Activated naive CD4-positive, alpha-beta T cell treated with anti-CD3 and anti-CD28 coated beads, Interleukin-2, amount 10 ng/mL, durations not matched to agents 7 days and 5 days (primary cell): Measurements from ENCODE around the gene USP10.
"Not testable (repeated sequence)": the region's sequence is repeated elsewhere in the genome, so short reads cannot be mapped to it uniquely, and the experiment has no call there.

ENCODE experiments used
- CTCF ChIA-PET: fragments of 350-600 bp; sonication (Branson Sonifier 250); formaldehyde crosslinking; loops from one replicate; lab custom pipeline; 2021; ENCODE audit warnings: antibody characterized with exemption; lab: Charles Lee
- DNase-seq: peaks from one replicate; pipeline ENCODE4 v3.0.0-alpha.2; 2020
- H3K27ac Mint-ChIP-seq: one replicate; pipeline ENCODE4 v1.8.0; 2021; ENCODE audit warnings: mild to moderate bottlenecking, moderate library complexity, mixed read lengths
- H3K27me3 Mint-ChIP-seq: one replicate; pipeline ENCODE4 v1.8.0; 2021; ENCODE audit warnings: mild to moderate bottlenecking, mixed read lengths
- H3K36me3 Mint-ChIP-seq: one replicate; pipeline ENCODE4 v1.8.0; 2021; ENCODE audit warnings: mixed read lengths
- H3K4me1 Mint-ChIP-seq: one replicate; pipeline ENCODE4 v1.8.0; 2021; ENCODE audit warnings: mixed read lengths
- H3K4me3 Mint-ChIP-seq: one replicate; pipeline ENCODE4 v1.8.0; 2021; ENCODE audit warnings: mild to moderate bottlenecking, moderate library complexity, mixed read lengths
- H3K9me3 Mint-ChIP-seq: one replicate; pipeline ENCODE4 v1.8.0; 2021; ENCODE audit warnings: mixed read lengths

USP10 gene

DNA sequence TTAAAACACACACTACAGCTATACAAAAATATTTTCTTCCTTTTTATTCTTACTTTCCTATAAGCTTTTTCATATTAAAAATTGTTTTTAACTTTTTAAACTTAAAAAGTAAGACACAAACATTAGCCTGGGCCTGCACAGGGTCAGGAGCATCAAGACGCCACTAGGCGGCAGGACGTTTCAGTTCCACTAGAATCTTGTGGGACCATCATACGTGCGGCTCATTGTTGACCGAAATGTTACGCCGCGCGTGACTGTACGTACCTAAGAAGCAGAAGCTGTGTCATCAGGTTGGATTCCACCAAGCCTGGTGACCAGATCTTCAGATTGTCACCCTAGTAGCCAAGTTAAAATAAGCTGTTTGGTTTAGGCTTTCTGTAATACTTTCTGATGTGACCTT is 47.1 kb downstream of the USP10 start:
- Mint-ChIP-seq H3K4me3 (no peak overlapping the region), H3K4me1 (peaks cover 25% of the 10 kb centered on the region), H3K27ac (no peak overlapping the region), H3K27me3 (no peaks in the 10 kb centered on the region), H3K36me3 (peaks cover 25% of the 10 kb centered on the region), H3K9me3 (no peaks in the 10 kb centered on the region)
- CTCF ChIA-PET: interaction anchor here (0.9 to 3.2 kb wide), 7 partner anchors 9 to 221 kb away, joined by 3 to 33 read pairs (median 4); no protein-coding TSS in a partner anchor
- no peak for DNase-seq

DNA sequence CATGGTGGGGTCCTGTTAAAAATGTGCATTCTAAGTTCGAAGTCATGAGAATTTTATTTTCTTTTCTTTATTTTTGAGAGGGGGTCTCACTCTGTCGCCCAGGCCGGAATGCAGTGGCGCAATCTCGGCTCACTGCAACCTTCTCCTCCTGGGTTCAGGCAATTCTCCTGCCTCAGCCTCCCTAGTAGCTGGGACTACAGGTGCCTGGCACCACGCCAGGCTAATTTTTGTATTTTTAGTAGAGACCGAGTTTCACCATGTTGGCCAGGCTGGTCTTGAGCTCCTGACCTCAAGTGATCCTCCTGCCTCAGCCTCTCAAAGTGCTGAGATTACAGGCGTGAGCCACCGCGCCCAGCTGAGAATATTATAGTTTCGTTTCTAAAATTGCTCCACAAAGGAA is 48.4 kb downstream of the USP10 start:
- H3K36me3 Mint-ChIP-seq: peaks cover 21% of the 10 kb centered on the region
- not testable (repeated sequence) for H3K27ac Mint-ChIP-seq
- CTCF ChIA-PET: interaction anchor here (0.7 to 3.2 kb wide), 3 partner anchors 11 to 222 kb away, joined by 3 to 33 read pairs (median 3); no protein-coding TSS in a partner anchor

DNA sequence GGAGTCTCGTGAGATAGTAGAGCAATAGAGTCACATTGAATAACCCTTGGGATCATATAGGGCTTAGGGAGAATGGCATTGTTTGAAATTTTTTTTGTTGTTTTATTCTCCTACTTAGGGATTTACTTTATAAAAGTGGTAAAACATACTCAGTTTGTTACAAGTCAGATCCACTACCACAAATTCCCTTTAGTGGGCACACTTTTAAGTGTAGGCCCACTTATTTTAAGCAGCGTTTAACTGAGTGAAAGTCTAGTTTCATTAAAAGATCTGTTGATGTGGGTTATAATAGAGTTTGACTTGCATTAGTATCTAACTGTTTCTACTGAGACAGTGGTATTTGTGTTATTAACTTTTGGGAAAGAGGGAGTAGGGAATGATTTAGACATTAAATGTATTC is 49.3 kb downstream of the USP10 start:
- CTCF ChIA-PET: interaction anchor here (3.2 kb wide), 1 partner anchor 12 kb away, joined by 33 read pairs; no protein-coding TSS in a partner anchor
- DNase-seq: no peak
- Mint-ChIP-seq H3K36me3 (peaks cover 24% of the 10 kb centered on the region), H3K27me3 (no peaks in the 10 kb centered on the region), H3K27ac (no peak overlapping the region), H3K4me1 (peaks cover 42% of the 10 kb centered on the region), H3K9me3 (no peaks in the 10 kb centered on the region), H3K4me3 (no peak overlapping the region)

More for the DNA sequence above, 48.4 kb downstream of the USP10 start:
- H3K9me3 Mint-ChIP-seq, H3K4me3 Mint-ChIP-seq, H3K27me3 Mint-ChIP-seq, DNase-seq: not testable (repeated sequence)
- peaks cover 34% of the 10 kb centered on the region for H3K4me1 Mint-ChIP-seq

DNA sequence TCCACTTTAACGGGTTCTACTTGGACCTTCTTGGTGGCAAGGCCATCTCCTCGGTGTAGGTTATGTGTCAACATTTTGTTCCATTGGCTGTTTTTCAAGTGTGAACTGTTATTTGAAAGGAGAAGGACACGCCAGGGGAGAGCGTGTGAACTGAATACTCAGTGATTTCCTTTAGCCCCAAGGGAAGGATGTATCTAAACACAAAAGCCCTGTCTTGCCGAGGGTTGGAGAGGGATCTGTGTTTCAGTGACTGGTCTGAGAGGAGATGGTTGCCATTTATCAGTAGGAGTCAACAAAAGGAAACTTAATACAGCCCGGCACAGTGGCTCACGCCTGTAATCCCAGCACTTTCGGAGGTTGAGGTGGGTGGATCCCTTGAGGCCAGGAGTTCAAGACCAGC is 50.0 kb downstream of the USP10 start:
- DNase-seq: no peak
- Mint-ChIP-seq H3K4me1 (peaks cover 49% of the 10 kb centered on the region), H3K4me3 (no peak overlapping the region), H3K27me3 (no peaks in the 10 kb centered on the region), H3K36me3 (peaks cover 22% of the 10 kb centered on the region), H3K9me3 (no peaks in the 10 kb centered on the region), H3K27ac (no peak overlapping the region)
- CTCF ChIA-PET: interaction anchor here (11.9 kb wide), 1 partner anchor 203 kb away, joined by 173 read pairs; no protein-coding TSS in a partner anchor

DNA sequence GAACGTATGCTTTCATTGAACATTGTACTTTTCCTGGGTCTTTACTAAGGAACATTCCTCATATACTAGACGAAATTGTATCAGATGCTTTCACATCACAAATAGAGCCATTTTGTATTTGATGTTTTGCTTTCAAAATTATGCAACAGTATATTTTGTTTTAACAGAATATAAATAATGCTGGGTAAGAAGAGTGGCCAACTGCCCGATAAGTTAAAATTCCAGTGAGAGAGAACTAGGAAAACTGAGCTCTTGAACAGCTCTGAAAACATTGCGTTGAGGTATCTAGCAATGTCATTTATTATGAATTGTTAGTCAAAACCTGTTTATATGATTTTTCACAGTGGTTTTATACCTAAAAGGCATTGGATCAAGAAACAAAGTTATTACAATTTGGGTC is 50.8 kb downstream of the USP10 start:
- Mint-ChIP-seq H3K27me3 (no peaks in the 10 kb centered on the region), H3K9me3 (no peaks in the 10 kb centered on the region), H3K27ac (peak overlapping the region; percentile 34), H3K36me3 (peaks cover 20% of the 10 kb centered on the region), H3K4me1 (peaks cover 57% of the 10 kb centered on the region), H3K4me3 (no peak overlapping the region)
- CTCF ChIA-PET: interaction anchor here (1.5 to 11.9 kb wide), 3 partner anchors 10 to 202 kb away, joined by 3 to 173 read pairs (median 87); no protein-coding TSS in a partner anchor
- no peak for DNase-seq

DNA sequence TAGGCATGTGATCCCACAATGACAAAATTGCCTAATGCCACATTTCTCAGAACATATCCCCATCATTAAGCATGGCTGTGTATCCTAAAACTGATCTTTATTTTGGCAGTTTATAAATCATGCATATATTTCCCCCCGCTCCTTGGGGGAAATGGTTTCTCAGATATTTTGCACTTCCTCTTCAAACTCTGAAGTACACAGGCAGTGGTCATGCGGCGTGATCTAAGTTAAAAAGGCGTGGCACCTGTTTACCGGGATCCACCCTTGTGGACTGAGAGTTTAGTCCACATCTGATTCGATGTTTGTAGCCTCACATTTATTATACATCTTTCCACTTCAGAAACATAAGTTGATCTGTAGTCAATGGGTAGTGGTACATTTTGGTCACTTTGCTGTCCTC is 51.4 kb downstream of the USP10 start:
- H3K27ac Mint-ChIP-seq: peak overlapping the region; percentile 38
- CTCF ChIA-PET: interaction anchor here (1.5 to 11.9 kb wide), 5 partner anchors 10 to 221 kb away, joined by 3 to 173 read pairs (median 60); no protein-coding TSS in a partner anchor
- peaks cover 18% of the 10 kb centered on the region for H3K36me3 Mint-ChIP-seq
- H3K4me1 Mint-ChIP-seq: peaks cover 59% of the 10 kb centered on the region
- no peaks in the 10 kb centered on the region for H3K27me3 Mint-ChIP-seq
- no peak for DNase-seq
- no peak overlapping the region for H3K4me3 Mint-ChIP-seq
- no peaks in the 10 kb centered on the region for H3K9me3 Mint-ChIP-seq

DNA sequence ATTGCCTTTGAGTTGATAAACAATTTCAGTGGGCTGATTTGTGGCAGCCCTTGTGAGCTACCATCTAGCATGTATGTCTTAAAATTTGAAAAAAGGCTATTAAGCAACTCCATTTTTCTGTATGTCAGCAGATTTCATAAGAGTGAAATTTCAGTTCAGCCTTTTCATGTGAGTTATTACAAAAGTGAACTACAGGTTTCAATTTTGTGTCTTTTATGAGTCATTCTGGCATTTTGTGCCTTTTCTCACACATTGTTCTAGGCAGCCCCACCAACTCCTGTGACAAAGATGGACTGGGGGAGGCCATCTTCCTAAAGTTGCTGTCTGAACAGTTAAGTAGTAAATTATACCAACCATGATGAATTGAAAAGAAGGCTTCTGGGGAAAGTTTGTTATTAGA is 52.1 kb downstream of the USP10 start:
- DNase-seq: no peak
- Mint-ChIP-seq H3K36me3 (peaks cover 16% of the 10 kb centered on the region), H3K9me3 (no peaks in the 10 kb centered on the region), H3K4me1 (peaks cover 60% of the 10 kb centered on the region), H3K27me3 (no peaks in the 10 kb centered on the region), H3K27ac (no peak overlapping the region), H3K4me3 (no peak overlapping the region)
- CTCF ChIA-PET: interaction anchor here (1.5 to 11.9 kb wide), 7 partner anchors 11 to 220 kb away, joined by 3 to 173 read pairs (median 39); no protein-coding TSS in a partner anchor

DNA sequence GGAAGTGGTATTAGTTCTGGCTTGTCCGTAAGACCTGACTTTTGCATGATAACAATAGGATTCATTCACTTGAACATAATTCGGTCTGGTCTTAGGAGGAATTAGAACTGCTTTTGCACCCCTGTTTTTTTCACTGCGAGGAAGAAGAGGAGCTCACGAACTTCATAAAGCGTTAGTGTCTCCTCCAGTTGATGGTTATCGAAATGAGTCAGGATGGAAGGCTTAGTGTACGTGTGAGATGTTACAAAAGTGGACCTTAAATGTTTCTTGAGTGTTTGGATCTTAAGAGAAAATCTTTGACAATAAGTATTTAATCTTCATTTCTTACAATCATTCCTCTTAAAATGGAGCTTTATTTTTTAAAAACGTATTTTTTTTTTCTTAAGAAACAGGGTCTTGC is 52.8 kb downstream of the USP10 start:
- no peak overlapping the region for H3K4me3 Mint-ChIP-seq
- peaks cover 16% of the 10 kb centered on the region for H3K36me3 Mint-ChIP-seq
- H3K27me3 Mint-ChIP-seq: no peaks in the 10 kb centered on the region
- no peak overlapping the region for H3K27ac Mint-ChIP-seq
- H3K4me1 Mint-ChIP-seq: peaks cover 64% of the 10 kb centered on the region
- CTCF ChIA-PET: interaction anchor here (0.8 to 11.9 kb wide), 11 partner anchors 12 to 334 kb away, joined by 3 to 173 read pairs (median 28); no protein-coding TSS in a partner anchor
- DNase-seq: no peak
- H3K9me3 Mint-ChIP-seq: no peaks in the 10 kb centered on the region

DNA sequence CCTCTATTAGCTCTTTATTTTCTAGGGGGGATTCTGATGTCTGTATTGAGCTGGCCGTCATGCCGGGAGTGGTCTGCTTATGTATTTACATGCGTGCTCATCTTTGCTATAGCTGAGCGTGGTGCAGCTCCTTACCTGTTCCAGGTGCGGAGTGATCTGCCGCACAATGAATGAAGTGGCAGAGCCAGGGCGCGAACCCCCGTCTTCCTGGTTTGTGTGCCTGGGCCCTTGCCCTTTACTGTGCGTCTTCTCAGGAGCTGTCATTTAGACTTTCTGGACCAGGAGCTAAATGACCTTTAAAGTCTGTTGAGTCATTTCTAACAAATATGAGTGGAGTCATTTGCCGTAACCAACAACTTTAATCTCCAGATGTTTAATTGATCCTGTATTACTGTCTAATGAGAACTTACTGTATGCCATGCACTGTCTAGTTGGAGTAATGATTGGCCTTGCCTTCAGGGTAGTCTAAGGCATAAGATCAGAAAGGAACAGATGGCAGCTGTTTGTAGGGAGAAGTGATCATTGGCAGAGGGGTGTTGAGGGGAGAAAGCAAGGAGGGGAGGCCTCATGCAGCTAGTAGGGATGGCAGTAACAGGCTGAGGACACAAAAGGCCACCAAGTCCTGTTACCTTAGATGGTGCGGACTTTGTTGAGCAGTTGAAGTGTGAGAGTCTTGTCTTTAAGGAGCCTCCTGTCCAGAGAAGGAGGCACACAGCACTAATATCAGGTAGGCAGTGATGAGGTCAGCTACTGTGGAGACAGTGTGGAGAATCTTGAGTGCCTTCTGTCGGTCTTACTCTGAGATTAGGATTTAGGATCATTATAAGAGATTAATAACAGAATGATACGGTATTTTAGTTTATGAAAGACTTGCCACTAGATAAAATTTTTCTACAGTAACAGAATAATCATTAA is 53.9 kb downstream of the USP10 start:
- no peak for DNase-seq
- no peaks in the 10 kb centered on the region for H3K9me3 Mint-ChIP-seq
- H3K36me3 Mint-ChIP-seq: peaks cover 20% of the 10 kb centered on the region
- peaks cover 75% of the 10 kb centered on the region for H3K4me1 Mint-ChIP-seq
- no peak overlapping the region for H3K27ac Mint-ChIP-seq
- CTCF ChIA-PET: interaction anchor here (0.6 to 11.9 kb wide), 27 partner anchors 11 to 867 kb away, joined by 3 to 173 read pairs (median 4); no protein-coding TSS in a partner anchor
- no peaks in the 10 kb centered on the region for H3K27me3 Mint-ChIP-seq
- no peak overlapping the region for H3K4me3 Mint-ChIP-seq

DNA sequence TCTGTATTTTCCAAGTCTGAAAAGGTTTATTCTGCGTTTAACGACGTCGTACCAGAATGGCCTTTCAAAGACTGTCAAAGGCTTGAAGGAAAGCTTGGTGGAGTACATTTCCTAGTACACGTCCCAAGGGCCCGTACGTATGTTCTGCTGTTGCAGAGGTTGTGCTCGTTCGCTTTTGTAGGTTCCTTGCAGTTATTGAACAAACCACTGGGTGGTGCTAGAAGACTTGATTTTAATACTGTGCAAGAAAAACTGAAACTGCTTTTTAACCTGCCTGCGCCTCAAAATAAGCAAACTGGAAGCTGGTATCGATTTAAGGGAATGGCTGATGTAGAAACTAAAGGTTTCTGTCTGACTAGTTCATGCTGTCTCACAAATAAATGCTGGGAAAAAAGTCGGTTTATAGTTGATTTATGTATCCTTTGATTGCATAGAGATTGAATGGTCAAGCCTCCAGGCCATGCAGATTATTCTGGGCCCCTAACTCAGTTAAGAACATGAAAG is 54.6 kb downstream of the USP10 start:
- peaks cover 80% of the 10 kb centered on the region for H3K4me1 Mint-ChIP-seq
- H3K36me3 Mint-ChIP-seq: peaks cover 26% of the 10 kb centered on the region
- peak; percentile 81 for DNase-seq
- no peaks in the 10 kb centered on the region for H3K9me3 Mint-ChIP-seq
- no peaks in the 10 kb centered on the region for H3K27me3 Mint-ChIP-seq
- H3K4me3 Mint-ChIP-seq: peak overlapping the region; percentile 27
- CTCF ChIA-PET: interaction anchor here (0.6 to 11.9 kb wide), 29 partner anchors 10 to 301 kb away, joined by 3 to 173 read pairs (median 4); no protein-coding TSS in a partner anchor
- H3K27ac Mint-ChIP-seq: peak overlapping the region; percentile 64

DNA sequence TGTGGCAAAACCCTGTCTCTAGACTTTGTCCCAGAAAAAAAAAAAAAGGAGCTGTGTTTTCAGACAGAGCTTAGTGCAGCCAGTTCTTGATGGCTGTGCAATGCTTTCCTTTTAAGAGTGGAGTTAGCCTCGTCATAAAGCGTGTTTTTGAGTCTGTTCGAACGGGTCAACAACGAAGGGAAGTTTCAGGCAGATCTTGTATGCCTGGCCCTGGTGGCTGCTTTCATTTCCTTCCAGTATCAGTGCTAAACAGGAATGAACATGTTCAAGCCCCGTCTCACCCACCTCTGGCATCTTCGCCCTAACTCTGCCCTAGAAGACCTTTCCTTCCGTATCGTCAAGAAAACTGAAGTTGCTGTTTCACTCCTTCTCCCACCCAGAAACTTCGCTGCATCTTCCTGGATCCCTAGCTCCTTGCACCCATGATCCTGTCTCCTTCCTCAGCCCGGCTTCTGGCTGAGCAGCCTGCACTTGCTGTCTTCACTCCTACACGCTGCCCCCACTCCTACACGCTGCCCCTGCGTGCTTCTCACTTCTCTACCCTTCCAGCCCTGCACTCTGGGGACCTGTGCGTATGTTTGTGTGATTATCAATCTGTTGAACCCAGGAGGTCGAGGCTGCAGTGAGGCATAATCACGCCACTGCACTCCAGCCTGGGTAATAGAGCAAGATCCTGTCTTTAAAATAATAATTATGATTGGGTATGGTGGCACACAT is 55.3 kb downstream of the USP10 start:
- peak overlapping the region; percentile 64 for H3K27ac Mint-ChIP-seq
- H3K27me3 Mint-ChIP-seq: no peaks in the 10 kb centered on the region
- H3K36me3 Mint-ChIP-seq: peaks cover 29% of the 10 kb centered on the region
- CTCF ChIA-PET: interaction anchor here (0.6 to 11.9 kb wide), 26 partner anchors 8 to 332 kb away, joined by 3 to 173 read pairs (median 4); no protein-coding TSS in a partner anchor
- DNase-seq: no peak
- peak overlapping the region; percentile 45 for H3K4me3 Mint-ChIP-seq
- H3K9me3 Mint-ChIP-seq: no peaks in the 10 kb centered on the region
- H3K4me1 Mint-ChIP-seq: peaks cover 82% of the 10 kb centered on the region

DNA sequence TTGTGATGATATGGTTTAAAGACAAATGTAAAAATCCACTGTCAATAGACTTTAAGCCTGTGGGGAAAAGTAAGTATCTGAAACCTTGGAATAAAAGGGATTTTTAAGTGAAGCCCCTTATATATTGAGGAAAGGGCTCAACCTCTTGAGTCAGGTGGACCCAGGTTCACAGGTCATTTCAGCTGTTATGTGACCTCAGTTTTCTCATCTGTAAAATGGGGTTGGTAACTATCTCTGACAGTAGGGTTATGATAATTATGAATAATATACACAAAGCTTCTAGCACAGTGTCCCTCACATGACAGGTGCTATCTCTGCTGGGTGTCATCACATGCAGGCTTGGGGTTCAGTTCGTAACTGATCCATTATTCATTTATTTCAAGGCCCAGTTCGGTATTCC is 57.0 kb downstream of the USP10 start:
- DNase-seq: no peak
- peaks cover 71% of the 10 kb centered on the region for H3K4me1 Mint-ChIP-seq
- no peaks in the 10 kb centered on the region for H3K9me3 Mint-ChIP-seq
- H3K27me3 Mint-ChIP-seq: no peaks in the 10 kb centered on the region
- no peak overlapping the region for H3K27ac Mint-ChIP-seq
- no peak overlapping the region for H3K4me3 Mint-ChIP-seq
- peaks cover 39% of the 10 kb centered on the region for H3K36me3 Mint-ChIP-seq
- CTCF ChIA-PET: interaction anchor here (5.7 to 11.9 kb wide), 3 partner anchors 16 to 215 kb away, joined by 60 to 173 read pairs (median 87); no protein-coding TSS in a partner anchor

DNA sequence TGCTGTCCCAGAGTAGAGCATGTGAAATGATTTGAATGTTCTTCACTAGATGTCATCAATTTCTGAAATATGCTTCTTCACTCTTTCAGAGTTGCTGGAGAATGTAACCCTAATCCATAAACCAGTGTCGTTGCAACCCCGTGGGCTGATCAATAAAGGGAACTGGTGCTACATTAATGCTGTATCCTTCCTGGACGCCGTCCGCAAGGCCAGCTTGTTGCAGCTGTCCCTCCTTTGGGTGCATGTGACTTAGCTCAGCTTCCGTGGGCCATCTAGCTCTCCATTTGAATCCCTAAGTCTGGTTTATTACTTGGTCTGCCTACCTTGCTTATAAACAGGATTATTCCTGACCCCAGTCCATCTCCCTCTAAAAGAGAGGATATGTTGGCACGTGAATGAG is 58.8 kb downstream of the USP10 start:
- peak overlapping the region; percentile 72 for H3K27ac Mint-ChIP-seq

More for the DNA sequence above, 58.8 kb downstream of the USP10 start:
- no peaks in the 10 kb centered on the region for H3K27me3 Mint-ChIP-seq
- H3K9me3 Mint-ChIP-seq: no peaks in the 10 kb centered on the region
- H3K36me3 Mint-ChIP-seq: peaks cover 47% of the 10 kb centered on the region
- peaks cover 58% of the 10 kb centered on the region for H3K4me1 Mint-ChIP-seq
- no peak for DNase-seq
- CTCF ChIA-PET: interaction anchor here (1.5 to 11.9 kb wide), 3 partner anchors 11 to 194 kb away, joined by 3 to 173 read pairs (median 4); no protein-coding TSS in a partner anchor
- H3K4me3 Mint-ChIP-seq: no peak overlapping the region
